GM23338 (cell line): ENCODE data around the gene ATG7. TPM values are rescaled to one million over a fixed set of nuclear protein-coding genes. Genes with fewer than 3 reads are reported as not detected.

ENCODE experiments used
- ATAC-seq: fragments of 200-7000 bp; cut with Tn5 transposase; 3 replicates; pipeline ENCODE4 v1.9.1; 2020
- DNase-seq: peaks from one replicate; pipeline ENCODE4 v3.0.0-alpha.2; 2015; ENCODE audit warnings: low spot score
- H2AFZ ChIP-seq: fragments of 200-600 bp; sonication (generic); 2 replicates; pipeline ENCODE4 v1.8.0; 2016; ENCODE audit warnings: antibody characterized with exemption, mild to moderate bottlenecking, moderate library complexity
- H3F3A ChIP-seq: fragments of 200-600 bp; sonication (generic); replicated peaks from 2 replicates; pipeline ENCODE4 v1.8.0; 2017; ENCODE audit warnings: antibody characterized with exemption, mixed run types, low read depth
- H3K27ac ChIP-seq: fragments of 200-600 bp; sonication (generic); 2 replicates; pipeline ENCODE4 v1.6.1; 2016; ENCODE audit warnings: low read depth
- H3K27me3 ChIP-seq: fragments of 200-600 bp; sonication (generic); 2 replicates; pipeline ENCODE4 v1.8.0; 2016; ENCODE audit warnings: mild to moderate bottlenecking, mixed run types, moderate library complexity; ENCODE audit not compliant: insufficient read depth
- H3K36me3 ChIP-seq: fragments of 200-600 bp; sonication (generic); 2 replicates; pipeline ENCODE4 v1.8.0; 2016; ENCODE audit warnings: mild to moderate bottlenecking; ENCODE audit not compliant: insufficient read depth
- H3K4me1 ChIP-seq: fragments of 200-600 bp; sonication (generic); 2 replicates; pipeline ENCODE4 v1.8.0; 2016; ENCODE audit warnings: mild to moderate bottlenecking, moderate library complexity; ENCODE audit not compliant: insufficient read depth
- H3K4me2 ChIP-seq: fragments of 200-600 bp; sonication (generic); 2 replicates; pipeline ENCODE4 v1.7.1; 2017; ENCODE audit warnings: mixed run types
- H3K4me3 ChIP-seq: fragments of 200-600 bp; sonication (generic); 2 replicates; pipeline ENCODE4 v1.6.1; 2016; ENCODE audit warnings: mixed run types
- H3K79me2 ChIP-seq: fragments of 200-600 bp; sonication (generic); replicated peaks from 2 replicates; pipeline ENCODE4 v1.8.0; 2017; ENCODE audit warnings: mild to moderate bottlenecking; ENCODE audit not compliant: insufficient read depth
- H3K9me2 ChIP-seq: fragments of 200-600 bp; sonication (generic); 2 replicates; pipeline ENCODE4 v1.8.0; 2017; ENCODE audit not compliant: insufficient read depth
- H4K20me1 ChIP-seq: fragments of 200-600 bp; sonication (generic); replicated peaks from 2 replicates; pipeline ENCODE4 v1.8.0; 2017; ENCODE audit warnings: mild to moderate bottlenecking; ENCODE audit not compliant: insufficient read depth
- H3K27ac Mint-ChIP-seq: 2 replicates; pipeline ENCODE4 v1.8.0; 2020; ENCODE audit warnings: inconsistent platforms, mild to moderate bottlenecking, moderate library complexity, mixed read lengths
- H3K27me3 Mint-ChIP-seq: 3 replicates; pipeline ENCODE4 v1.8.0; 2022; ENCODE audit warnings: low read depth, mild to moderate bottlenecking, moderate library complexity, mixed read lengths, inconsistent platforms; ENCODE audit not compliant: insufficient read depth, poor library complexity
- H3K36me3 Mint-ChIP-seq: 3 replicates; pipeline ENCODE4 v1.8.0; 2021; ENCODE audit warnings: low read depth, mild to moderate bottlenecking, inconsistent platforms, moderate library complexity, mixed read lengths
- H3K4me1 Mint-ChIP-seq: 3 replicates; pipeline ENCODE4 v1.8.0; 2020; ENCODE audit warnings: mild to moderate bottlenecking, inconsistent platforms, mixed read lengths
- H3K4me3 Mint-ChIP-seq: 3 replicates; pipeline ENCODE4 v1.8.0; 2021; ENCODE audit warnings: moderate library complexity, mild to moderate bottlenecking, inconsistent platforms, mixed read lengths
- H3K9me3 Mint-ChIP-seq: 3 replicates; pipeline ENCODE4 v1.8.0; 2020; ENCODE audit warnings: moderate library complexity, mild to moderate bottlenecking, inconsistent platforms, mixed read lengths
- CTCF ChIP-seq, 2 experiments: fragments of 200-600 bp in 1 of 2; sonication (generic) in 1 of 2; conservative IDR thresholded peaks; 2 replicates each; pipeline versions ENCODE4 v1.5.1 to v1.6.1; 2016 to 2017; ENCODE audit warnings: antibody characterized with exemption in 2 of 2, low read depth in 2 of 2, mild to moderate bottlenecking in 2 of 2, moderate library complexity in 1 of 2
- ETS1 ChIP-seq: IDR thresholded peaks from 2 replicates; pipeline ENCODE4 v1.6.1; 2016; ENCODE audit warnings: antibody characterized with exemption
- EZH2phosphoT487 ChIP-seq: fragments of 200-600 bp; sonication (generic); IDR thresholded peaks from one replicate; pipeline ENCODE4 v1.8.1; 2018; ENCODE audit warnings: antibody characterized with exemption; ENCODE audit not compliant: unreplicated experiment
- NANOG ChIP-seq: IDR thresholded peaks from 2 replicates; pipeline ENCODE4 v1.6.1; 2016; ENCODE audit warnings: antibody characterized with exemption, borderline replicate concordance
- POLR2AphosphoS5 ChIP-seq: IDR thresholded peaks from 2 replicates; pipeline ENCODE4 v1.6.1; 2016; ENCODE audit warnings: antibody characterized with exemption, low read depth
- REST ChIP-seq: IDR thresholded peaks from one replicate; pipeline ENCODE4 v1.6.1; 2018; ENCODE audit warnings: antibody characterized with exemption; ENCODE audit not compliant: unreplicated experiment
- STAT1 ChIP-seq: IDR thresholded peaks from one replicate; pipeline ENCODE4 v1.6.1; 2016; ENCODE audit warnings: antibody characterized with exemption; ENCODE audit not compliant: unreplicated experiment
- ZNF114 ChIP-seq: fragments of 250-450 bp; sonication (Bioruptor Pico); IDR thresholded peaks from 2 replicates; pipeline ENCODE4 v1.5.0; 2020; ENCODE audit warnings: mild to moderate bottlenecking, moderate library complexity
- ZNF331 ChIP-seq: fragments of 250-450 bp; sonication (Bioruptor Pico); IDR thresholded peaks from 2 replicates; pipeline ENCODE4 v1.5.0; 2020; ENCODE audit warnings: low read depth, mild to moderate bottlenecking, moderate library complexity
- polyA plus RNA-seq: library from polyadenylated mRNA; unstranded; fragments of >200 nt; fragmentation: Nextera tagmentation; extraction: Ambion mirVana; gene quantifications from 2 replicates; pipeline ENCODE4 v1.2.1, GENCODE V29; 2016
- total RNA-seq: library from RNA; depleted of rRNA; stranded (reverse); fragments of >200 nt; shearing (Covaris generic); gene quantifications from 2 replicates; pipeline ENCODE4 v1.2.3, GENCODE V29; 2014

ATG7 gene
- total and polyA plus RNA-seq, 2 experiments from 2014 or later, result 16.2 to 36.7 TPM

DNA sequence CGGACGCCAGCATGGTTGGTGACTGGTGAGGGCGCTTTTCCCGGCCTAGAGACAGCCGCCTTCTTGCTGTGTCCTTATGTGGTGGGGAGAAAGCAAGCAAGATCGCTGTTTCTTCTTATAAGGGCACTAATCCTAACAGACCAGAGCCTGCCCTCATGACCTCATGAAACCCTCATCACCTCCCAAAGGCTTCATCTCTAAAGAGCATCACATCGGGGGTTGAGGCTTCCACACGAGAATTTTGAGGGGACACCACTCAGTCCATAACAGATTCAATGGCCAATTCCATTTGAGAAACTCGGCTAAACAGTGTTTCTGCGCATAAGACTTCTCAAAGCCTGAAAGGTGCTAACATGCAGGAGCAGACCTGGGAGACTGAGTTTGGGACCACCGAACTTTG lies 317.5 kb downstream of the ATG7 start (continued):
- TF ChIP-seq ZNF331 (no peak), ETS1 (no peak), EZH2phosphoT487 (no peak), CTCF (conservative IDR thresholded peaks at IDR 0.05; ENCODE audit: low read depth in 2 of 2) (no peak), ZNF114 (CRISPR knock-in tag) (no peak), STAT1 (no peak), POLR2AphosphoS5 (no peak), NANOG (no peak), REST (no peak)

GRCh38 chr3:11591002-11591355 lies 318.8 kb downstream of the ATG7 start:
- Histone ChIP-seq H3K4me2 (peak overlapping the region; percentile 54; the same call in 1 of the 2 replicates), H4K20me1 (peaks cover 22% of the 10 kb centered on the region; the same call in 1 of the 2 replicates), H3K4me1 (peaks cover 44% of the 10 kb centered on the region), H3K27me3 (no peaks in the 10 kb centered on the region), H3K79me2 (peaks cover 89% of the 10 kb centered on the region), H3K9me2 (no peaks in the 10 kb centered on the region), H3F3A (no peaks in the 10 kb centered on the region), H3K27ac (peak overlapping the region; percentile 86), H3K4me3 (0 out of 2 replicates have a peak overlapping the region, but pooled peaks have one; percentile 8), H2AFZ (no peak overlapping the region), H3K36me3 (no peaks in the 10 kb centered on the region)
- DNase-seq (no peak), ATAC-seq (peak; percentile 8)
- peaks cover 64% of the 10 kb centered on the region for H3K4me1 Mint-ChIP-seq
- peaks cover 11% of the 10 kb centered on the region for H3K36me3 Mint-ChIP-seq
- peak overlapping the region; percentile 93 for H3K27ac Mint-ChIP-seq
- no peaks in the 10 kb centered on the region; the same call in 1 of the 3 replicates for H3K9me3 Mint-ChIP-seq
- peaks cover 9% of the 10 kb centered on the region for H3K27me3 Mint-ChIP-seq
- peak overlapping the region; percentile 35 for H3K4me3 Mint-ChIP-seq
- TF ChIP-seq ZNF331, result no peak
- no peak for TF ChIP-seq CTCF (conservative IDR thresholded peaks at IDR 0.05; ENCODE audit: low read depth in 2 of 2)
- no peak for TF ChIP-seq ETS1
